HCT116 (cell line): ENCODE data around the gene BDNF. TPM values are rescaled to one million over a fixed set of nuclear protein-coding genes. Genes with fewer than 3 reads are reported as not detected.
A peak's percentile ranks its signal among the peaks of the same experiment; 100 is the strongest.

ENCODE experiments used
- ATAC-seq: fragments of 200-7000 bp; cut with Tn5 transposase; 2 replicates; pipeline ENCODE4 v1.9.1; 2020; ENCODE audit warnings: mild to moderate bottlenecking, moderate library complexity
- BruUV-seq: library from RNA; stranded (reverse); fragments of 400-500 nt; replicated peaks from 2 replicates; lab custom pipeline; 2021; lab: Mats Ljungman, UMichigan
- CTCF ChIA-PET: fragments of 300-600 bp; sonication (Branson Sonifier 250); formaldehyde crosslinking; loops from one replicate; lab custom pipeline; 2021; ENCODE audit warnings: antibody characterized with exemption; lab: Charles Lee
- POLR2A ChIA-PET: fragments of 300-600, 350-600 bp; sonication (Branson Sonifier 250); formaldehyde crosslinking; loops from one replicate; lab custom pipeline; 2021; ENCODE audit warnings: antibody characterized with exemption; lab: Charles Lee
- RAD21 ChIA-PET, 2 experiments: fragments of 300-600 bp; sonication (Branson Sonifier 250); formaldehyde crosslinking; loops; one replicate each; lab custom pipeline; 2023; ENCODE audit warnings: low total read pairs in 2 of 2; ENCODE audit not compliant: uncharacterized antibody in 2 of 2, unreplicated experiment in 2 of 2, low non-redundant PET in 1 of 2; lab: Charles Lee
- DNase-seq: peaks from one replicate; pipeline ENCODE4 v3.0.0-alpha.2; 2010; ENCODE audit warnings: low read depth, low spot score
- H2AFZ ChIP-seq: fragments of 200-600 bp; shearing (Covaris generic), sonication (generic); 2 replicates; pipeline ENCODE4 v1.6.1; 2017; ENCODE audit warnings: low read depth, mixed run types, mixed read lengths, antibody characterized with exemption, low read length; ENCODE audit not compliant: poor library complexity, severe bottlenecking
- H3K27ac ChIP-seq: 2 replicates; pipeline ENCODE4 v1.5.1; 2012; ENCODE audit warnings: low read depth, low read length
- H3K27me3 ChIP-seq: fragments of 200-600 bp; sonication (generic); 2 replicates; pipeline ENCODE4 v1.6.1; 2016; ENCODE audit warnings: mixed run types, low read length, mixed read lengths; ENCODE audit not compliant: insufficient read depth
- H3K36me3 ChIP-seq, 2 experiments: fragments of 200-500 bp in 1 of 2; fragments of 200-600 bp in 1 of 2; sonication (Bioruptor generic) in 1 of 2; sonication (generic) in 1 of 2; 2 replicates each; pipeline versions ENCODE4 v1.5.1 to v1.6.1; 2014 to 2016; ENCODE audit warnings: low read length in 2 of 2, inconsistent platforms in 1 of 2, mixed read lengths in 1 of 2, mixed run types in 1 of 2; ENCODE audit not compliant: insufficient read depth in 2 of 2, control insufficient read depth in 1 of 2
- H3K4me1 ChIP-seq, 2 experiments: fragments of 200-600 bp in 1 of 2; sonication (generic) in 1 of 2; 2 replicates each; pipeline versions ENCODE4 v1.5.1 to v1.6.1; 2012 to 2017; ENCODE audit warnings: low read length in 2 of 2, inconsistent platforms in 1 of 2, mild to moderate bottlenecking in 1 of 2, mixed read lengths in 1 of 2, mixed run types in 1 of 2, moderate library complexity in 1 of 2; ENCODE audit not compliant: insufficient read depth in 2 of 2, control insufficient read depth in 1 of 2
- H3K4me2 ChIP-seq: fragments of 200-600 bp; sonication (generic); 2 replicates; pipeline ENCODE4 v1.6.1; 2017; ENCODE audit warnings: mixed run types, low read length, mixed read lengths
- H3K4me3 ChIP-seq, 2 experiments: fragments of 200-600 bp in 1 of 2; sonication (generic) in 1 of 2; replicated peaks in 1 of 2; 2 replicates each; pipeline ENCODE4 v1.5.1; 2011 to 2016; ENCODE audit warnings: low read length in 2 of 2, control low read depth in 1 of 2, low read depth in 1 of 2, mild to moderate bottlenecking in 1 of 2, mixed read lengths in 1 of 2, mixed run types in 1 of 2
- H3K79me2 ChIP-seq: fragments of 200-600 bp; sonication (generic); 2 replicates; pipeline ENCODE4 v1.6.1; 2017; ENCODE audit warnings: mild to moderate bottlenecking, mixed run types, low read length, moderate library complexity, mixed read lengths; ENCODE audit not compliant: insufficient read depth
- H3K9ac ChIP-seq: fragments of 200-600 bp; sonication (generic); 2 replicates; pipeline ENCODE4 v1.6.1; 2016; ENCODE audit warnings: low read length, mixed read lengths
- H3K9me2 ChIP-seq: fragments of 200-600 bp; sonication (generic), shearing (Covaris generic); 2 replicates; pipeline ENCODE4 v1.6.1; 2017; ENCODE audit warnings: mixed run types, mild to moderate bottlenecking, moderate library complexity; ENCODE audit not compliant: insufficient read depth
- H3K9me3 ChIP-seq, 2 experiments: fragments of 200-500 bp in 1 of 2; fragments of 200-600 bp in 1 of 2; sonication (Bioruptor generic) in 1 of 2; sonication (generic) in 1 of 2; 2 replicates each; pipeline ENCODE4 v1.6.1; 2014 to 2017; ENCODE audit warnings: low read length in 2 of 2, mixed read lengths in 2 of 2, inconsistent platforms in 1 of 2, low read depth in 1 of 2, mild to moderate bottlenecking in 1 of 2, mixed run types in 1 of 2, moderate library complexity in 1 of 2; ENCODE audit not compliant: control insufficient read depth in 1 of 2, insufficient read depth in 1 of 2
- H4K20me1 ChIP-seq: fragments of 200-600 bp; sonication (generic), shearing (Covaris generic); 2 replicates; pipeline ENCODE4 v1.6.1; 2017; ENCODE audit warnings: mixed run types, mild to moderate bottlenecking, moderate library complexity; ENCODE audit not compliant: insufficient read depth
- SIN3A ChIP-seq: IDR thresholded peaks from 2 replicates; pipeline ENCODE4 v1.6.1; 2012; ENCODE audit warnings: low read depth
- intact Hi-C: fragments of 100-400 bp; cut with micrococcal nuclease; formaldehyde crosslinking; loops from 2 replicates; pipeline ENCODE4 v1.10.0; 2022
- total RNA-seq: library from RNA; stranded (reverse); gene quantifications from one replicate; pipeline ENCODE4 v1.2.1, GENCODE V29; 2021; ENCODE audit not compliant: unreplicated experiment
- TF ChIP-seq, protein P1 (sequence below): IDR thresholded peaks from 2 replicates; pipeline ENCODE4 v1.6.1; 2012; ENCODE audit warnings: low read depth

The BDNF gene
- total RNA-seq, 1 experiment from 2014 or later, result 22.0 TPM

DNA sequence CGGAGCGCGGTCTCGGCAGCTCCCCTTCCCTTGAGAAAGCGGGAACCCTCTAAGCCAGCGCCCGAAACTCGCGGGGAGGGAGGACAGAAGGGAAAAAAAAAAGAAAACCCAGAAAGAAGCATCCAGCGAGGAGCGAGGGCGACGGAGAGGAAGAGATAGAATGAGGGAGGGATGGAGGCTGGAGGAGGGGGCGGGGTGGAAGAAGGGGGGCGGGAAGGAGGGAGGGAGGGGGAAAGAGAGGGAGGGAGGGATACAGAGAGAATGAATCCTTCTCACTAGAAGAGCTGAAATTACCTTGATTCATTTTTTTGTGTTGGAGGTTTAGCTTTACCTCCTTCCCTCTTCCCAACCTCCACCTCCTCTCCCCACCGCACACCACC is 19.3 kb upstream of the BDNF start:
- RAD21 ChIA-PET, result no interaction called here
- H3K27me3 ChIP-seq, result no peaks in the 10 kb centered on the region
- no peaks in the 10 kb centered on the region for H3K79me2 ChIP-seq
- peak overlapping the region; percentile 85 for H3K27ac ChIP-seq
- no TSS peak for BruUV-seq
- H3K36me3 ChIP-seq, result no peaks in the 10 kb centered on the region
- TF ChIP-seq, protein P1, sequence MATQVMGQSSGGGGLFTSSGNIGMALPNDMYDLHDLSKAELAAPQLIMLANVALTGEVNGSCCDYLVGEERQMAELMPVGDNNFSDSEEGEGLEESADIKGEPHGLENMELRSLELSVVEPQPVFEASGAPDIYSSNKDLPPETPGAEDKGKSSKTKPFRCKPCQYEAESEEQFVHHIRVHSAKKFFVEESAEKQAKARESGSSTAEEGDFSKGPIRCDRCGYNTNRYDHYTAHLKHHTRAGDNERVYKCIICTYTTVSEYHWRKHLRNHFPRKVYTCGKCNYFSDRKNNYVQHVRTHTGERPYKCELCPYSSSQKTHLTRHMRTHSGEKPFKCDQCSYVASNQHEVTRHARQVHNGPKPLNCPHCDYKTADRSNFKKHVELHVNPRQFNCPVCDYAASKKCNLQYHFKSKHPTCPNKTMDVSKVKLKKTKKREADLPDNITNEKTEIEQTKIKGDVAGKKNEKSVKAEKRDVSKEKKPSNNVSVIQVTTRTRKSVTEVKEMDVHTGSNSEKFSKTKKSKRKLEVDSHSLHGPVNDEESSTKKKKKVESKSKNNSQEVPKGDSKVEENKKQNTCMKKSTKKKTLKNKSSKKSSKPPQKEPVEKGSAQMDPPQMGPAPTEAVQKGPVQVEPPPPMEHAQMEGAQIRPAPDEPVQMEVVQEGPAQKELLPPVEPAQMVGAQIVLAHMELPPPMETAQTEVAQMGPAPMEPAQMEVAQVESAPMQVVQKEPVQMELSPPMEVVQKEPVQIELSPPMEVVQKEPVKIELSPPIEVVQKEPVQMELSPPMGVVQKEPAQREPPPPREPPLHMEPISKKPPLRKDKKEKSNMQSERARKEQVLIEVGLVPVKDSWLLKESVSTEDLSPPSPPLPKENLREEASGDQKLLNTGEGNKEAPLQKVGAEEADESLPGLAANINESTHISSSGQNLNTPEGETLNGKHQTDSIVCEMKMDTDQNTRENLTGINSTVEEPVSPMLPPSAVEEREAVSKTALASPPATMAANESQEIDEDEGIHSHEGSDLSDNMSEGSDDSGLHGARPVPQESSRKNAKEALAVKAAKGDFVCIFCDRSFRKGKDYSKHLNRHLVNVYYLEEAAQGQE, result no peak
- 0 out of 2 replicates have a peak, but pooled peaks have one; percentile 7 for TF ChIP-seq SIN3A
- ATAC-seq, result no peak
- CTCF ChIA-PET, result interaction anchor here (3.6 to 3.8 kb wide), 2 partner anchors 15 to 810 kb away, joined by 30 to 39 read pairs; no protein-coding TSS in a partner anchor
- H3K9me2 ChIP-seq, result no peaks in the 10 kb centered on the region
- H2AFZ ChIP-seq, result no peak overlapping the region
- DNase-seq, result no peak
- H4K20me1 ChIP-seq, result no peaks in the 10 kb centered on the region
- POLR2A ChIA-PET, result interaction anchor here (1.5 to 2.9 kb wide), 2 partner anchors 215 to 810 kb away, joined by 3 to 13 read pairs; no protein-coding TSS in a partner anchor
- H3K9me3 ChIP-seq, result no peaks in the 10 kb centered on the region
- intact Hi-C loops, result loop anchor here (5.0 kb wide), 1 partner anchor 388 kb away; the partner anchor contains the start of genes KIF18A and METTL15
- peak overlapping the region; percentile 96 for H3K4me2 ChIP-seq
- H3K4me3 ChIP-seq, result peak overlapping the region; percentile 57 to 62
- peaks cover 18 to 28% of the 10 kb centered on the region in 2 experiments; a peak in 3 of 4 replicates for H3K4me1 ChIP-seq
- H3K9ac ChIP-seq, result peak overlapping the region; percentile 58
